HCT116 (cell line): ENCODE measurements around the gene YBEY.

Experiments used
- CTCF ChIP-seq, 3 experiments: fragments of 200-600 bp in 1 of 3; sonication (generic) in 1 of 3; IDR thresholded peaks in 2 of 3; conservative IDR thresholded peaks in 1 of 3; 2 replicates each; pipeline ENCODE4 v1.5.1; 2012 to 2017; ENCODE audit warnings: low read depth in 2 of 3, low read length in 2 of 3, antibody characterized with exemption in 1 of 3, borderline replicate concordance in 1 of 3, control low read depth in 1 of 3, mild to moderate bottlenecking in 1 of 3, mixed read lengths in 1 of 3, mixed run types in 1 of 3, moderate library complexity in 1 of 3; ENCODE audit not compliant: insufficient read depth in 1 of 3
- EZH2 ChIP-seq: fragments of 200-600 bp; sonication (generic); IDR thresholded peaks from 2 replicates; pipeline ENCODE4 v1.6.1; 2017; ENCODE audit warnings: antibody characterized with exemption, mixed run types
- JUND ChIP-seq: IDR thresholded peaks from 2 replicates; pipeline ENCODE4 v1.6.1; 2012
- MAX ChIP-seq: IDR thresholded peaks from 2 replicates; pipeline ENCODE4 v1.6.1; 2012
- POLR2A ChIP-seq: IDR thresholded peaks from 2 replicates; pipeline ENCODE4 v1.7.0; 2011; ENCODE audit warnings: borderline replicate concordance; ENCODE audit not compliant: insufficient read depth, insufficient read length; ENCODE audit errors: extremely low read depth
- RAD21 ChIP-seq: IDR thresholded peaks from 2 replicates; pipeline ENCODE4 v1.6.1; 2012; ENCODE audit warnings: low read depth, mild to moderate bottlenecking
- REST ChIP-seq: IDR thresholded peaks from 2 replicates; pipeline ENCODE4 v1.6.1; 2012; ENCODE audit warnings: low read depth
- TCF7L2 ChIP-seq: IDR thresholded peaks from 2 replicates; pipeline ENCODE4 v1.7.0; 2011; ENCODE audit warnings: borderline replicate concordance, inconsistent platforms; ENCODE audit not compliant: insufficient read depth, insufficient read length; ENCODE audit errors: extremely low read depth
- ZNF274 ChIP-seq: fragments of 200-500 bp; sonication (Bioruptor generic); IDR thresholded peaks from 2 replicates; pipeline ENCODE4 v1.6.1; 2014; ENCODE audit warnings: mild to moderate bottlenecking, low read depth, low read length, inconsistent platforms

GRCh38 chr21:46323710-46324389, 37.7 kb downstream of the YBEY start, which contains the start of the genes C21orf58 and PCNT:
- TF ChIP-seq MAX (no peak), CTCF (IDR thresholded peaks at IDR 0.05 in 2 of 3, conservative IDR thresholded peaks at IDR 0.05 in 1 of 3; ENCODE audit: borderline replicate concordance in 1 of 3, insufficient read depth in 1 of 3, low read depth in 2 of 3, low read length in 2 of 3) (no peak), JUND (no peak), ZNF274 (no peak), TCF7L2 (no peak), REST (no peak), RAD21 (no peak), POLR2A (peak; percentile 44), EZH2 (no peak)
